Measurements from ENCODE around the gene PXMP4.
A peak's percentile ranks its signal among the peaks of the same experiment; 100 is the strongest.

PXMP4 gene

GRCh38 chr20:33684533-33685327 lies 35.4 kb downstream of the PXMP4 start (continued):
- TF ChIP-seq REST (tag by site-specific recombination; IDR thresholded peaks at IDR 0.05) (no peak), ZNF416 (tag by site-specific recombination; IDR thresholded peaks at IDR 0.05) (no peak), ZXDB (tag by site-specific recombination; IDR thresholded peaks at IDR 0.05) (no peak), ZNF76 (tag by site-specific recombination; IDR thresholded peaks at IDR 0.05; ENCODE audit: borderline replicate concordance, low read depth) (no peak), ZNF266 (tag by site-specific recombination; IDR thresholded peaks at IDR 0.05; ENCODE audit: low read depth) (no peak), SALL2 (tag by site-specific recombination; IDR thresholded peaks at IDR 0.05; ENCODE audit: borderline replicate concordance) (no peak), ZBTB21 (tag by site-specific recombination; IDR thresholded peaks at IDR 0.05) (no peak), ZNF792 (tag by site-specific recombination; IDR thresholded peaks at IDR 0.05) (no peak), ZNF26 (tag by site-specific recombination; IDR thresholded peaks at IDR 0.05) (no peak), ZNF324 (tag by site-specific recombination; IDR thresholded peaks at IDR 0.05) (no peak), ZNF239 (tag by site-specific recombination; IDR thresholded peaks at IDR 0.05) (no peak), GLIS1 (tag by site-specific recombination; IDR thresholded peaks at IDR 0.05) (0 out of 2 replicates have a peak, but pooled peaks have one; percentile 42), ZNF354C (tag by site-specific recombination; IDR thresholded peaks at IDR 0.05; ENCODE audit: borderline replicate concordance, low read depth) (no peak), ZNF335 (tag by site-specific recombination; conservative IDR thresholded peaks at IDR 0.05) (no peak), GLI2 (tag by site-specific recombination; IDR thresholded peaks at IDR 0.05; ENCODE audit: borderline replicate concordance, low read depth) (no peak), BCL6B (tag by site-specific recombination; IDR thresholded peaks at IDR 0.05) (no peak), PRDM6 (tag by site-specific recombination; IDR thresholded peaks at IDR 0.05) (no peak), ZNF837 (tag by site-specific recombination; IDR thresholded peaks at IDR 0.05) (no peak)

All from HEK293 (cell line).